Uterus (tissue), 4 donors: ENCODE data around the gene PTPRN2. TPM values are rescaled to one million over a fixed set of nuclear protein-coding genes. Genes with fewer than 3 reads are reported as not detected.

Experiments
- DNase-seq, 2 donors: peaks; one replicate each; pipeline ENCODE4 v3.0.0-alpha.2; 2019 to 2020
- H3K27ac ChIP-seq, 2 donors: fragments of 200-600 bp; sonication (generic); 1 replicate in 1 of 2; 2 replicates in 1 of 2; pipeline ENCODE4 v1.5.1; 2016 to 2018
- H3K27me3 ChIP-seq, 2 donors: fragments of 200-600 bp; sonication (generic); one replicate each; pipeline ENCODE4 v1.5.1; 2018 to 2019; ENCODE audit warnings: control low read depth in 1 of 2
- H3K36me3 ChIP-seq, 2 donors: fragments of 200-600 bp; sonication (generic); one replicate each; pipeline ENCODE4 v1.5.1; 2019; ENCODE audit warnings: control low read depth in 1 of 2
- H3K4me1 ChIP-seq, 2 donors: fragments of 200-600 bp; sonication (generic); one replicate each; pipeline ENCODE4 v1.5.1; 2018 to 2019; ENCODE audit warnings: control low read depth in 1 of 2
- H3K4me3 ChIP-seq, 2 donors: fragments of 200-600 bp; sonication (generic); 1 replicate in 1 of 2; 2 replicates in 1 of 2; pipeline ENCODE4 v1.5.1; 2018 to 2019; ENCODE audit warnings: mild to moderate bottlenecking in 1 of 2
- H3K9me3 ChIP-seq, 2 donors: fragments of 200-600 bp; sonication (generic); one replicate each; pipeline ENCODE4 v1.5.1; 2019; ENCODE audit warnings: control low read depth in 1 of 2
- CTCF ChIP-seq, 4 experiments: fragments of 200-600 bp in 2 of 4; fragments of 450-650 bp in 2 of 4; sonication (generic) in 2 of 4; IDR thresholded peaks; one replicate each; pipeline ENCODE4 v1.5.1; 2016 to 2019; ENCODE audit warnings: antibody characterized with exemption in 4 of 4, mild to moderate bottlenecking in 2 of 4, moderate library complexity in 1 of 4
- POLR2A ChIP-seq, 2 donors: fragments of 450-650 bp; IDR thresholded peaks; one replicate each; pipeline ENCODE4 v1.6.1; 2016; ENCODE audit warnings: antibody characterized with exemption in 2 of 2, mild to moderate bottlenecking in 1 of 2, moderate library complexity in 1 of 2
- intact Hi-C: fragments of 100-400 bp; cut with DNase I; formaldehyde crosslinking; loops from one replicate; pipeline ENCODE4 v1.15.1; 2023; ENCODE audit warnings: low total_unique reads
- total RNA-seq, 4 donors: library from RNA; depleted of rRNA in 3 of 4; stranded (reverse); fragments of >200 nt in 3 of 4; gene quantifications; one replicate each; pipeline versions ENCODE4 v1.1.0 to v1.2.4, GENCODE V29; 2014 to 2023
- donor health status: DM: yes; HTN: yes; CAD: no.

PTPRN2 gene
- total RNA-seq, 4 donors from 2014 or later, result 1.2 to 5.2 (median 2.3) TPM

GRCh38 chr7:157550300-157551275, 1037.0 kb downstream of the PTPRN2 start:
- no peaks in the 10 kb centered on the region for H3K27me3 ChIP-seq
- intact Hi-C loops, result no loop called here
- H3K4me3 ChIP-seq, result no peak overlapping the region
- no peak for DNase-seq
- no peaks in the 10 kb centered on the region for H3K36me3 ChIP-seq
- H3K27ac ChIP-seq, result no peak overlapping the region
- no peaks in the 10 kb centered on the region for H3K9me3 ChIP-seq
- H3K4me1 ChIP-seq, result no peaks in the 10 kb centered on the region
- TF ChIP-seq POLR2A (IDR thresholded peaks at IDR 0.05) (no peak), CTCF (IDR thresholded peaks at IDR 0.05) (no peak)

DNA sequence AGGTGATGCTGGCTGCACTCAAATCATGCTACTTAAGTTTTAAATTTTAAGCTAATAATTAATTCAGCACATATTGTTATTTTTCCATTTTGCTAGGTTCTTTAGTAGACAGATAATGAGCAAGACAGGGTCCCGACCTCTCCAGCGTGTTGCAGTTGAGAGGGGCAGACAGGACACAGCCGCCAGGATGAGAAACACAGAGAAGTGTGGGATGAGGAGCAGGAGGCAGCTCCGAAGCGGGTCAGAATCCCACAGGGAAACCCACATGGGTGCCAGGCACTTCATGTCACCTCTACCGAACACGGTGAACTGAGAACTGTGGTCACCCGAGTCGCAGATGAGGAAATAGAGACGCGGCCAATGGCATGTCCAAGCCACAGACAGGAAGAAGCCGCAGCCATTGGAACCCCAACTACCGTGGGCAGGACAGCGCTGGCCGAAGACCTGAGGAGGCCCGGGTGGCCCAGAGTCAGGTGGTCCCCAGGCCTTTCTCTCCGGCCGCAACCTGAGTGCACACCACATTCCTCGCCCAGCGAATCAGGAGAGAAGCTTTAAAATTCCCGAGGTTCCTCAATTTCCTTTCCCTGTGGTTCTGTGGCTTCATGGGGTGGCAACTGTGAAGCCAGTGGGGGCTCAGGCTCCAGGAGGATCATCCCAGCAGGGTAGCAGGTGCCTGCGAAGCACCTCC, 1037.9 kb downstream of the PTPRN2 start:
- Histone ChIP-seq H3K27me3 (no peaks in the 10 kb centered on the region), H3K27ac (no peak overlapping the region), H3K4me3 (no peak overlapping the region), H3K4me1 (no peaks in the 10 kb centered on the region), H3K9me3 (no peaks in the 10 kb centered on the region), H3K36me3 (no peaks in the 10 kb centered on the region)
- DNase-seq, result no peak
- intact Hi-C loops, result no loop called here
- TF ChIP-seq CTCF (IDR thresholded peaks at IDR 0.05) (no peak), POLR2A (IDR thresholded peaks at IDR 0.05) (no peak)

DNA sequence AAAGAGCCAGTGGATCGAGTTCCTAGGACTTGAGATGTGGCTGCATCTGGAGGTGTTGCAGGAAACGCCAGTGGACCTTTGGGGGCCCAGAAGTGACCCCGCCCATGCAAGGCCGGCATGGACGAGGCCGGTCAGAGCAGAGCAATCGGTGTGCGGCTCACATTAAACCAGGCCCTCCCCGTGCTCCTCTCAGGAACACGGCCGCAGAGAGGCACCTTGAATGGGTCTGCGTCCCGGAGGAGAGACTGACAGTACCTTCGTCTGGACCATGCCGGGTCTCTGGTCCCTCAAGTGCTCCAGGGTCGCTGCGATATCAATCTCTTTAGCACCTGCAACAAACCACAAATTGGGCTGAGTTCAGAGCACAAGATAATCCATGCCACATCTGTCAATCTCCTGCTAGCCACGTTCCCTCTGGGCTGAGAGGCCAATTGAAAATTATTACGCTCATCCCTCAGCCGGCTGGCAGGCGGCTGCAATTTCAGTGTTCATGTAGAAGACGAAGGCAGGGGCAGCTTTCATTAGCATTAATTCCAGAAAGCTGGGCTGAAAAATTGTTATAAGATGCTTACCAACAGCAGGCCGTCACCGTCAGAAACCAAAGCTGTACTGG, 1038.8 kb downstream of the PTPRN2 start:
- Histone ChIP-seq H3K4me1 (no peaks in the 10 kb centered on the region), H3K27me3 (no peaks in the 10 kb centered on the region), H3K4me3 (no peak overlapping the region), H3K27ac (no peak overlapping the region), H3K9me3 (no peaks in the 10 kb centered on the region), H3K36me3 (no peaks in the 10 kb centered on the region)
- TF ChIP-seq POLR2A (IDR thresholded peaks at IDR 0.05), result no peak
- no peak for TF ChIP-seq CTCF (IDR thresholded peaks at IDR 0.05)
- DNase-seq, result no peak
- intact Hi-C loops, result no loop called here

DNA sequence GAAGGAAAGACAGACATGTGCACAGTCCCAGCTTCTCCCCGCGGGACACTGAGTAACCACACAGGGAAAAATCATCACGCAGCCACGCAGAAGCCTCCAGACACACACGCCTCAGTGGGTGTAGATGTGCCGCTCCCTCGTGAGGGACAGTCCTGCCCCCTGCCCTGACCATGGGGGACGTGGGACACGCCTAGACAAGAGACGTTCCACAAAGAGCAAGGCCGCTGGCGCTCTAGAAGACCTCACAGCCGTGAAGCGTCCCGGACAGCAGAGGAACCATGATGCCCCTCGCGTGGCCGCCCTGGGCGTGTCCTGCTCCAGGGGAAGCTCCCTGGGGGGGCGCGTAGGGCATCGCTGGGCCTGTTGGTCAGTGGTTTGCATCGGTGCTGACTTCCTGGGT, 1040.0 kb downstream of the PTPRN2 start:
- no peaks in the 10 kb centered on the region for H3K27me3 ChIP-seq
- H3K9me3 ChIP-seq, result no peaks in the 10 kb centered on the region
- H3K4me3 ChIP-seq, result no peak overlapping the region
- H3K36me3 ChIP-seq, result no peaks in the 10 kb centered on the region
- no peak overlapping the region for H3K27ac ChIP-seq
- no peak for DNase-seq
- TF ChIP-seq CTCF (IDR thresholded peaks at IDR 0.05), result no peak
- TF ChIP-seq POLR2A (IDR thresholded peaks at IDR 0.05), result no peak
- no peaks in the 10 kb centered on the region for H3K4me1 ChIP-seq
- intact Hi-C loops, result no loop called here
